Anterior cingulate cortex (tissue), 58 donors: ENCODE results near the gene FA2H.
"Not testable (repeated sequence)": the region's sequence is repeated elsewhere in the genome, so short reads cannot be mapped to it uniquely, and the experiment has no call there.

Experiments used
- DNase-seq, 58 donors: peaks; one replicate each; lab custom pipeline; 2025; lab: John Stamatoyannopoulos, UW

Gene FA2H, protein sequence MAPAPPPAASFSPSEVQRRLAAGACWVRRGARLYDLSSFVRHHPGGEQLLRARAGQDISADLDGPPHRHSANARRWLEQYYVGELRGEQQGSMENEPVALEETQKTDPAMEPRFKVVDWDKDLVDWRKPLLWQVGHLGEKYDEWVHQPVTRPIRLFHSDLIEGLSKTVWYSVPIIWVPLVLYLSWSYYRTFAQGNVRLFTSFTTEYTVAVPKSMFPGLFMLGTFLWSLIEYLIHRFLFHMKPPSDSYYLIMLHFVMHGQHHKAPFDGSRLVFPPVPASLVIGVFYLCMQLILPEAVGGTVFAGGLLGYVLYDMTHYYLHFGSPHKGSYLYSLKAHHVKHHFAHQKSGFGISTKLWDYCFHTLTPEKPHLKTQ

DNA sequence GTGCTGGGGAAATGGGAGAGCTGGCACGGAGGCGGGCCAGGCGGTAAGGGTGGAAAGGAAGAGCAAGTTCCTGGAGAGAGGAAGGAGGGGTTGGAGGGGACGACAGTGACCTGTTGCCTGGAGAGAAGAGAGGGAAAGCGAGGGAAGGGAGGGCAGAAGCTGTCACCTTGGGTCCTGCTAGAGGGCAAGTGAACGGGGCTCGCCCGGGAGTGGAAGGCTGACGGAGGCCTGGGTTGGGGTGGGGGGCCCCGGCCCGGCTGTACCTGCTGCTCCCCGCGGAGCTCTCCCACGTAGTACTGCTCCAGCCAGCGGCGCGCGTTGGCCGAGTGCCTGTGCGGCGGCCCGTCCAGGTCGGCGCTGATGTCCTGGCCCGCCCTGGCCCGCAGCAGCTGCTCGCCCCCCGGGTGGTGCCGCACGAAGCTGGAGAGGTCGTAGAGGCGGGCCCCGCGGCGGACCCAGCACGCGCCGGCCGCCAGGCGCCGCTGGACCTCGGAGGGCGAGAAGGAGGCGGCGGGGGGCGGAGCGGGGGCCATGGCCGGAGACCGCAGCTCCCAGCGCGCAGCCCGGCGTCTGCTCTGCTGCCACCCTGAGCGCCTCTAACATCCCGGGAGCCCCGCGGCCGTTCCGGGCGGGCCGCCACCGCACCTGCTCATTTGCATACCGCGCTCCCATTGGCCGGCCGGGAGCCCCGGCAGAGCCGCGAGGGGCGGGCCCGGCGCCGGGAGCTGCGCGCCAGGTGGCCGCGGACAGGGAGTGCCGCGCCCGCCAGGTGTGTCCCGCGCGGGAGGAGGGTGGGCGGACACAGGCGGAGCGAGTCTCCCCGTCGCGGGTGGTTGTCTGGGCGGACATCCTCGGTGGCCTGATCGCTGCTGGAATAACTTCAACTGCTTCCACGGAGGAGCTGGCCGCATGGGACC is at the start of gene FA2H:
Gene FA2H (minus strand): TSS at position 598 of the 917 bp plus-strand sequence. CDS start 65 bp downstream, at position 533.
- peak in 55 of 58 donors; percentile 22 to 93 (median 79) for DNase-seq

DNA sequence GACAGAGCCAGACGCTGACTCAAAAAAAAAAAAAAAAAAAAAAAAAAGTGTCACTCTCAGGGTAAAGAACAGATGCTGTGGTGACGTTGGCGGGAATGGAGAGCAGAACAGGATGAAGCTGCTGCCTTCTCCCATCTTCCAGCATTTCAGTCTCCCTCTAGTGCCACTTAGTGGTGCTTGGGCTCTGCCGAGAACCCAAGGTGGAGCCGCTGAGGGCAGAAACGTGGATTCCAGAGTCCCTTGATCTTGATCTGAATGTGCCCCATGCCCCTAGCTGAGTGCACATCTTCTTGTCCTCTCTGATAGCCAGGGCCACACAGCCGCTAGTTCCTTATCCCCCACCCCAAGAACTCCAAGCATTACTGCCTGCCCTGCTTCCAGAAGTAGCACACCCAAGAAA is 43.2 kb upstream of the FA2H start:
- no peak for DNase-seq

DNA sequence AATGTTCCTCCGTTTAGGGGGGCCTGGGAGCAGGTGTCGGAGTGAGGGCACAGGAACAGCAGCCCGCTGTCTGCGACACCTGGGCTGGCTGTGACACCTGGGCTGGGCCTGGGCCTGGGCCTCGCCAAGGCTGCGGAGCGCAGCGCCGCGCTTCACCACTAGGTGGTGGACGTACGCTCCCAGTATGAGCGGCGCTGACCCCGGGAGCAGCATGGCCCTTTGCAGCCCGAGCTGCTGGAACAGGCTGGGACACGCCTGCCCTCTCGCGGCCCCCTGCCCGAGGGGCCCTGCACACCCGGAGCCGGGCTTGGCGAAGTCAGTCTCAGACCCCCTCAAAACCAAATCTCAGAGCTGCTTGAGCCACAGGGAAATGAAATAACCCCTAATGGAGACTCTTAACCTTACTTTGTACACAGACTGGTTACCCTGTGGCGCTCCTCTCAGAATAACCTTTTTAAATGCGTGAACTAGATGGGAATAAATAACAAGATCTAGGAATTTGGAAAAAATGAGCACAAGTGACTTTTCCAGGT is 38.6 kb upstream of the FA2H start:
- peak in 50 of 58 donors; percentile 4 to 82 (median 54) for DNase-seq

DNA sequence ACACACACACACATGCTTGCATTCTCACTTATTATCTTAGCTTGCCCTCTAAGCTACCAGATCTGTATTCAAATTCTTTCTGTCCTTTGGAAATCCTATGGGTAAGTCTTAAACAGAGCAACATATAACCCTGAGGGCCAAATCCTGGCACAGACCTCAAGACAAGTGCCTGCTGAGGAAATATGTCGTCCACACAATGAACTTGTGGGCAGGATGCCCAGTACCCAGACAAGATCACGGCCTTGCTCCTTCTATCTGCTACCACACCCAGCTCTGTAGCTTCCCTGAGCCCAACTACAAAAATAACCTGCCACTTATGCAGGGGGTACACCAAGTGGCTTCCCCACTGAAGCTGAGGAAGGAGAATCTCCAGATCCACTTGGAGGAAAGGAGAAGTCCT is 37.3 kb upstream of the FA2H start:
- no peak for DNase-seq

DNA sequence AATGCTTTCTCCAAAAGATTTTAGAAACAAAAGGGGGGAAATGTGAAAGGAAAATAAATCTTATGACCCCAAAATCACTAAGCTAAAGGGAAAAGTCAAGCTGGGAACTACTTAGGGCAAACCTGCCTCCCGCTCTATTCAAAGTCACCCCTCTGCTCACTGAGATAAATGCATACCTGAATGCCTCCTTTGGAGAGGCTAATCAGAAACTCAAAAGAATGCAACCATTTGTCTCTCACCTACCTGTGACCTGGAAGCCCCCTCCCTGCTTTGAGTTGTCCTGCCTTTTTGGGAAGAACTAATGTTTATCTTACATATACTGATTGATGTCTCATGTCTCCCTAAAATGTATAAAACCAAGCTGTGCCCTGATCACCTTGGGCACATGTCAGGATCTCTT is 36.6 kb upstream of the FA2H start:
- DNase-seq, result not testable (repeated sequence)

DNA sequence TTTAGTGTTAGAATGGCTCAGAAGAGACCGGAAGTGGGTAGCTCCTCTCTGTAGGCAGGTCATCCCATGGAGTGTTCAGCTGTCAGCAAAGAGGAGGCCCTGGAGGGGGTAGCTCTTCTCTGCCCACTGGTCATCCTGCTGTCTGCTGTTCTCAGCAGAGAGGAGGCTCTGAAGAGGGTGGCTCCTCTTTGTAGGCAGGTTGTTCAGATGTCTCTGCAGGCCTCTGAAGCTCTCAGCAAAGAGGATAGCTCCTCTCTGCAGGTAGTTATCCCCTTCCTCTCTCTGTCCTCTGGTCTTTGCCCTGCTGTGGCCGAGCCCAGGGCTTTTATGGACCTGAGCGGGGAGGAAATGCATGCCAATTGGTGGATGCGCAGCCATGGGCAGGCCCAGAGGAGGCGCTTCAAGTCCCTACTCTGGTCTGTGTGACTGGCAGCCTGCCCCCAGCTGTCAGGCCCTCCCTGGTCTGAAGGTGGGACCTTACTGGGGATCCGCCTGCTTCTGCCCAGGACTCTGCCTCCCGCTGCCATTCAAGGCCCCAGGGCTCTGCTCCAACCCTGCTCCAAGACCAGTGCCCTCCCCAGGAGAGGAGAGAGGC is 32.5 kb upstream of the FA2H start:
- DNase-seq, result no peak

DNA sequence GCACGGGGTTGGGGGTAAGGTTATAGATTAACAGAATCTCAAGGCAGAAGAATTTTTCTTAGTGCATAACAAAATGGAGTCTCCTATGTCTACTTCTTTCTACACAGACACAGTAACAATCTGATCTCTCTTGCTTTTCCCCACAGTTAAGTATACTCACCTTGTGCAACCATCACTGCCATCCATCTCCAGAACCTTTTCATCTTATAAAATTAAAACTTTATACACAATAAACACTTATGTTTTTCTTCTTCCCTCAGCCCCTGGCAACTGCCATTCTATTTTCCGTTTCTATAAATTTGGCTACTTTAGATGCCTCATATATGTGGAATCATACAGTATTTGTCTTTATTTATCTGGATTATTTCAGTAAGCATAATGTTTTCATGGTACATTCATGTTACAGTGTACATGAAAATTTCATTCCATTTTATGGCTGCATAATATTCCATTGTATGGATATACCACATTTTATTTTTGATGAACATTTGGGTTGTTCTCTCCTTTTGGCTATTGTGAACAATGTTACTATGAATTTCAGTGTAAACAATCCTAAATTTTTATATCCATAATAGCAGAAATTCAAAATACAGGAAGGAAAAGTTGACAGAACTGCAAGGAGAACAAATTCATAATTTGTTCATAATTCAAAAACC is 25.7 kb upstream of the FA2H start:
- no peak for DNase-seq

DNA sequence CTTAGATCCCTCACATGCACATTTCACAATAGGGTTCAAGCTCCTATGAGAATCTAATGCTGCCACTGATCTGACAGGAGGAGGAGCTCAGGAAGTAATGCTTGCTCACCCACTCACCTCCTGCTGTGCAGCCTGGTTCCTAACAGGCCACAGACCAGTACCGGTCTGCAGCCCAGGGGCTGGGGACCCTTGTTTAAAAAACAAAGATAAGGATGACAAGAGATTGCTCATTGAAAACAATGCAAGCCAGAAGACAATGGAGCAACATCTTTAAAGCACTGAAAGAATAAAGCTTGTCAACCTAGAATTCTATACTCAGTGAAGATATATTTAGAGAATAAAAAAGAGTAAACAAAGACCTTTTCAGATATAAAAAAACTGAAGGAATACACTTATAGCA is 22.8 kb upstream of the FA2H start:
- no peak for DNase-seq

DNA sequence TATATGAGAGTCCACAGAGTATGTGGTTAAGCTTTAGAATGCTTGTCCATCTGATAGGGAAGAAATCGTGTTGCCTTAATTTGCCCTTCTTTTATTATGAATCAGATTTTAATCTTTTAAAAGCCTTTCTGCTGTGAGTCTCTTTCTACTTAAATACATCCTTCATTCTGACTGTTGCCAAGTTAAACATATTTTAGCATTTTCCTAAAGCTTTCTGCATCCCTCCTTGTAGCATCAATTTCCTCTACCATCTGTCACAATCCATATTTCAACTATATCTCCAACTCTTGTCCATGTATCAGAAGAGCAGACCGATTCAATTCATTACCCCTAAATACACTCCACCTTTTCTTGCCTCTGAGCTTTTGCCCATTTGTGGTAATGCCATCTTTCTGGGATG is 20.5 kb upstream of the FA2H start:
- DNase-seq, result no peak

DNA sequence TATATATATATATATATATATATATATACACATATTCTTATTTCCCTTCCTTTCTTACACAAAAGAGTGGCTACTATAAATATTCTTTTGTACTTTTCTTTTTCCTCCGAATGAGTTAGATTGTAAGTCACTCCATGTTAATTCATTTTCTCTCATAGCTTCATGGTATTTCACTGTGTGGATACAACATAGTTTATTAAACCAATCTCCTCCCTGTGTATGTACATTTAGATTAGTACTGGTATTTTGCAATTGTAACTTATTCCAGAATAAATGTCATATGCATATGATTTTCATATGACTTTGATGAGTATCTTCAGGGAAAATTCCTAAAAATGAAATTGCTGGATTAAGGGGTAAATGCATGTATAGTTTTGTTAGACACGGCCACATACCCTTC is 20.0 kb upstream of the FA2H start:
- no peak for DNase-seq

DNA sequence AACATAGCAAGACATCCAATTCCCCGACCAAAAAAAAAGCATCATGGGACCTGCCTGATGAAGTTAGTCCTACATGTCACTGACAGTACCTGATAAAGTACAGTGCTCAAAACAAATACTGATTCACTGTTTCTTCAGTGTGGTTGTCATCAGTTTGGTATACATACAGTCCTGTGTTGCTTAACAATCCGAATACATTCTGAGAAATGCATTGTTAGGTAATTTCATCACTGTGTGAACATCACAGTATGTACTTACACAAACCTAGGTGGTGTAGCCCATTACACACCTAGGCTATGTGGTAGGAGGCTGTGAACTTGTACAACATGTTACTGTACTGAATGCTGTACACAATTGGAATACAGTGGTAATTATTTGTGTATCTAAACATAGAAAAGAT is 19.0 kb upstream of the FA2H start:
- no peak for DNase-seq

DNA sequence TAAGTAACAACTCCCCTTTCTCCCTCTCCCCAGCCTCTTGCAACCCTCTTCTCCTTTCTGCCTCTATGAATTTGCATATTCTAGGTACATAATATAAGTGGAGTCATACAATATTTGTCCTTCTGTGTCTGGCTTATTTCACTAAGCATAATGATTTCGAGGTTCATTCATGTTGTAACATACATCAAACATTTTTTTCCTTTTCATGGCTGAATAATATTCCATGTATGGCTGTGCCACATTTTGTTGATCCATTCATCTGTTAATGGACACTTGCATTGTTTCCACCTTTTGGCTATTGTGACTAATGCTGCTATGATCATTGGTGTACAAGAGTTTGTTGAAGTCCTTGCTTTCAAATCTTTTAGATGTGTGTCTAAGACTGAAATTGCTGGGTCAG is 17.6 kb upstream of the FA2H start:
- DNase-seq, result no peak

DNA sequence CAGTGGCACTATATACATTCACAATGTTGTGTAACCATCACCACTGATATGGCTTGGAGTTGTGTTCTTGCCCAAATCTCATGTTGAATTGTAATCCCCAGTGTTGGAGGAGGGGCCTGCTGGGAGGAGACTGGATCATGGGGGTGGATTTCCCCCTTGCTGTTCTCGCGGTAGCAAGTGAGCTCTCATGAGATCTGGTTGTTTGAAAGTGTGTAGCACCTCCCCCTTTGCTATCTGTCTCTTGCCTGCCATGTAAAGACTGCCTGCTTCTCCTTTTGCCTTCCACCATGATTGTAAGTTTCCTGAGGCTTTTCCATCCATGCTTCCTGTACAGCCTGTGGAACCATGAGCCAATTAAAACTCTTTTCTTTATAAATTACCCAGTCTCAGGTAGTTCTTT is 17.1 kb upstream of the FA2H start:
- not testable (repeated sequence) for DNase-seq

DNA sequence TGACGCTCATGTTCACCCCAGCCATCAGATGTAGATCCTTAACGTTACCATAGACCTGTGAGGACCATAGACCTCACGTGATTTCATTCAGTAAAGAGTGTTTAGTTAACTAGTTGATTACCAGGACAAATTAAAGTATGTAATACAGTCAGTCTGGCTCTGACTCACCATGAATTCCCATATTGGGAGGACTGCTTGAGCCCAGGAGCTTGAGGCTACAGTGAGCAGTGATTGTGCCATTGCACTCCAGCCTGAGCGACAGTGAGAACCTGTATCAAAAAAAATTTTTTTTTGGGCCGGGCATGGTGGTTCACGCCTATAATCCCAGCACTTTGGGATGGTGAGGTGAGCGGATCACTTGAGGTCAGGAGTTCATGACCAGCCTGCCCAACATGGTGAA is 13.5 kb upstream of the FA2H start:
- DNase-seq, result no peak

DNA sequence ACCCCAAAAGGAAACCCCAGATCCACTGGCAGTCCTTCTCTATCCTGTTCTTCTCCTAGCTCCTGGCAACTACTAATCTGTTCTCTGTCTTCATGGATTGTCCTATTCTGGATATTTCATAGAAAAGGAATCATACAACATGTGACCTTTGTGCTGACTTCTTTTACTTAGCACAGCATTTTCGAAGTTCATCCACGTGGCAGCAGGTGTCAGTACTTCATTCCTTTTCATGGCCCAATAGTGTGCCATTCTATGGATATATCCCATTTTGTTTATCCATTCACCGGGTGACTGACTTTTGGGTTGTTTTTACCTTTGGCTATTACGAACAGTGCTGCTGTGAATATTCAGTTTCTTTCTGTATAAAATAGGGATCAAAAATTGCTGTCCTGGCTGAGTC is 10.4 kb upstream of the FA2H start:
- no peak for DNase-seq

DNA sequence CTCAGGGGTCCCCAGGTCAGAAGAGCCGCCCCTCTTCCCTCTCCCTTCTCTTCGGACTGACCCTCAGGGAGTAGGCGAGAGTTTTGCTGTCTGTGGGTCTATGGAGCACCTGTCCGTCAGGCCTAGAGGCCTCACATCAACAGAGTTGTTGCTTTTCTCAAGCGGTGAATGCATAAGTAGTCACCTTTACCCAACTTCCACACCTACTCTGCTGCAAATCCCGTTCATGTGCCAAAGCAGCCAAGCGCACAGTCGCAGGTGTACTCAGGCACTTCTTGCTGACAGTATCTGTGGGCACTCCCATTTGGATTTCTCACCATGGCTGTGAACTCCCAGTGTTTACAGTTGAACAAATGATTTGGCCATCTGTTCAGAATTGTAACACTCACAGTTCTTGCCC is 4.0 kb upstream of the FA2H start:
- no peak for DNase-seq

DNA sequence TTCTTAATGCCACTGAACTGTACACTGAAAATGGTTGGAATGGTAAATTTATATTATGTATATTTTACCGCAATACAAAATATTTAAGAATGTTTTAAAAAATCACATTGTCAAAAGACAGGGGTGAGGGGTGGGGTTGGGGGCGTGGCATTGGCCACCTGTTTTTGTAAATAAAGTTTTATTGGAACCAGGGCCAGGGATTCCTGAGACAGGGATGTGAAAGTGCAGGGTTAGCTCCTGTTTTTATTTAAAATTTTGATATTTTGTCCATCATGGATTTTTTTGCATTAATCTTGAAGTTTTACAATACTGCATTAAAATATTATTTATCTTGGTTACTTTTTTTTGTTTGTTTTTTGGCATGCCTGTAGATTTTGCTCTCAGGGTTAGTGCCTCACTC is 2.3 kb upstream of the FA2H start:
- no peak for DNase-seq

DNA sequence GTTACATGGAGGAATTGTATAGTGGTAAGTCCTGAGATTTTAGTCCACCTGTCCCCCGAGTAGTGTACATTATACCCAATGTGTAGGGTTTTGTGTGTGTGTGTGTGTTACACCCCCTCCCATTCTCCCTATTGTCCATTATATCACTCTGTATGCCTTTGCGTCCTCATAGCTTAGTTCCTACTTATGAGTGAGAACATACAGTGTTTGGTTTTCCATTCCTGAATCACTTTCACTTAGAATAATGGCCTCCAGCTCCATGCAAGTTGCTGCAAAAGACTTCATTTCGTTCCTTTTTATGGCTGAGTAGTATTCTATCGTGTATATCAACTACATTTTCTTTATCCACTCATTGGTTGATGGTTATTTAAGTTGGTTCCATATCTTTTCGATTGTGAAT is 635 bp upstream of the FA2H start:
- no peak for DNase-seq

DNA sequence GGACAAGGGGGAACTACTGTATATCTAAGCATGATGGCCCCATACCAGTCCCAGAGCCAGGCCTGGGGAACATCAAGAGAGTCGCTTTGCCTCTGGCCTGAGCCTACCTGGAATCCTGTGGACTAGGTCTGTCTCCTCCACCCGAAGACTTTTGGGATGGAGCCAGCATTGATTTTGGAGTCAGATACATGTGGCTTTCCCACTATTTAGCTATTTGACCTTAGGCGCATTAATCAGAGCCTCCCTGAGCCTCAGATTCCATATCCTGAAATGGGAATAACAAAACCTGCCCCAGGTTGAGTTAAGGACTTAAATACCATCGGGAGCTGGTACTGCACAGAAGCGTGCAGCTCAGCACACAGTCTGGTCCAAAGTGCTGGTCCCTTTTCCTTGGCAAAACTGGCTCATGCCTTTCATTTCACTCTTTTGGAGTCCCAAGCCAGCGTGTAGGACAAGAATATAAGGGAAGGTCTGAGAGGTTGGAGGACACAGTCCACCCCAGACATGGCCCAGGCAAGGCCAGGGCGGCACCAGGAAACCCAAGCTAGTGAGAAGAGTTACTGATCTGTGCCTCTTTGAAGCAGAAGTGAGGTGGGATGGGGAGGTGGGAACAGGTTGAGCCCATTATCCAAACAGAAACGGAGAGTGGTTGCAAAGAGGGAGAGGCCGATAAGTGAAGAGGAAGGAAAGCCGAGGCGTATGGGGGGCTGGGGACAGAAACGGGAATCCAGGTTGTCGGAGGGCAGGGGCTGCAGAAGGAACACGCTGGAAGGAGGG is 986 bp downstream of the FA2H start:
- no peak for DNase-seq
